CD14-positive monocyte (primary cell): Measurements from ENCODE around the gene SOS1. TPM values are rescaled to one million over a fixed set of nuclear protein-coding genes. Genes with fewer than 3 reads are reported as not detected.

Source experiments
- DNase-seq, 3 donors: peaks; one replicate each; pipeline ENCODE4 v3.0.0-alpha.2; 2011 to 2022
- H2AFZ ChIP-seq: 2 replicates; pipeline ENCODE4 v1.6.0; 2012; ENCODE audit warnings: mild to moderate bottlenecking, low read depth, low read length, inconsistent platforms; ENCODE audit not compliant: insufficient read depth, poor library complexity, severe bottlenecking
- H3K27ac ChIP-seq, 2 donors: 1 replicate in 1 of 2; 2 replicates in 1 of 2; pipeline ENCODE4 v1.5.1; 2012 to 2013; ENCODE audit warnings: low read length in 2 of 2, control low read depth in 1 of 2, inconsistent platforms in 1 of 2, low read depth in 1 of 2, mild to moderate bottlenecking in 1 of 2
- H3K27me3 ChIP-seq, 2 donors: one replicate each; pipeline versions ENCODE4 v1.6.0 to v1.6.1; 2011 to 2013; ENCODE audit warnings: low read length in 2 of 2; ENCODE audit not compliant: control insufficient read depth in 2 of 2, insufficient read depth in 2 of 2
- H3K36me3 ChIP-seq, 2 donors: replicated peaks in 1 of 2; 1 replicate in 1 of 2; 2 replicates in 1 of 2; pipeline versions ENCODE4 v1.5.1 to v1.6.1; 2012 to 2013; ENCODE audit warnings: low read length in 2 of 2, control low read depth in 1 of 2, inconsistent platforms in 1 of 2, mild to moderate bottlenecking in 1 of 2; ENCODE audit not compliant: insufficient read depth in 2 of 2, control insufficient read depth in 1 of 2
- H3K4me1 ChIP-seq, 2 donors: 1 replicate in 1 of 2; 2 replicates in 1 of 2; pipeline versions ENCODE4 v1.5.1 to v1.6.1; 2012 to 2013; ENCODE audit warnings: low read length in 2 of 2, control low read depth in 1 of 2, inconsistent platforms in 1 of 2, mild to moderate bottlenecking in 1 of 2, moderate library complexity in 1 of 2; ENCODE audit not compliant: insufficient read depth in 2 of 2, control insufficient read depth in 1 of 2
- H3K4me2 ChIP-seq: replicated peaks from 2 replicates; pipeline ENCODE3; 2012; ENCODE audit warnings: low read length, moderate library complexity, mild to moderate bottlenecking; ENCODE audit not compliant: poor library complexity, severe bottlenecking; ENCODE audit errors: extremely low read depth
- H3K4me3 ChIP-seq, 3 experiments: fragments of 200-600 bp in 1 of 3; sonication (generic) in 1 of 3; replicated peaks in 1 of 3; 1 replicate in 2 of 3; 2 replicates in 1 of 3; pipeline ENCODE4 v1.5.1; 2011 to 2013; ENCODE audit warnings: low read length in 3 of 3, mild to moderate bottlenecking in 3 of 3, control low read depth in 2 of 3, low read depth in 2 of 3, inconsistent platforms in 1 of 3, moderate library complexity in 1 of 3
- H3K79me2 ChIP-seq: 2 replicates; pipeline ENCODE4 v1.6.0; 2012; ENCODE audit warnings: mild to moderate bottlenecking, control low read depth, inconsistent platforms, low read length, moderate library complexity; ENCODE audit not compliant: insufficient read depth
- H3K9ac ChIP-seq: 2 replicates; pipeline ENCODE4 v1.6.0; 2017; ENCODE audit warnings: low read length, mild to moderate bottlenecking; ENCODE audit not compliant: insufficient read depth, poor library complexity, severe bottlenecking
- H3K9me3 ChIP-seq, 2 donors: replicated peaks in 1 of 2; 1 replicate in 1 of 2; 2 replicates in 1 of 2; pipeline versions ENCODE4 v1.5.1 to v1.6.1; 2012 to 2013; ENCODE audit warnings: low read length in 2 of 2, control low read depth in 1 of 2; ENCODE audit not compliant: control insufficient read depth in 1 of 2, insufficient read depth in 1 of 2
- H4K20me1 ChIP-seq: 2 replicates; pipeline ENCODE4 v1.6.0; 2012; ENCODE audit warnings: mild to moderate bottlenecking, low read length, control low read depth, moderate library complexity; ENCODE audit not compliant: insufficient read depth
- H3K27ac Mint-ChIP-seq, 7 donors: one replicate each; pipeline ENCODE4 v1.8.0; 2020; ENCODE audit warnings: mild to moderate bottlenecking in 7 of 7, mixed read lengths in 7 of 7, moderate library complexity in 6 of 7, inconsistent platforms in 2 of 7
- H3K27me3 Mint-ChIP-seq, 3 donors: one replicate each; pipeline ENCODE4 v1.8.0; 2021 to 2022; ENCODE audit warnings: low read depth in 3 of 3, mild to moderate bottlenecking in 3 of 3, mixed read lengths in 3 of 3, moderate library complexity in 3 of 3, inconsistent platforms in 1 of 3
- H3K36me3 Mint-ChIP-seq, 2 donors: one replicate each; pipeline ENCODE4 v1.8.0; 2020; ENCODE audit warnings: mixed read lengths in 2 of 2, inconsistent platforms in 1 of 2, mild to moderate bottlenecking in 1 of 2
- H3K4me1 Mint-ChIP-seq: one replicate; pipeline ENCODE4 v1.8.0; 2020; ENCODE audit warnings: mild to moderate bottlenecking, mixed read lengths
- H3K4me3 Mint-ChIP-seq, 2 donors: one replicate each; pipeline ENCODE4 v1.8.0; 2020; ENCODE audit warnings: mild to moderate bottlenecking in 2 of 2, mixed read lengths in 2 of 2, moderate library complexity in 1 of 2
- H3K9me3 Mint-ChIP-seq, 7 donors: one replicate each; pipeline ENCODE4 v1.8.0; 2020 to 2022; ENCODE audit warnings: mixed read lengths in 7 of 7, mild to moderate bottlenecking in 6 of 7, moderate library complexity in 6 of 7, inconsistent platforms in 2 of 7
- CTCF ChIP-seq: fragments of 200-600 bp; IDR thresholded peaks from one replicate; pipeline ENCODE4 v1.8.0; 2022; ENCODE audit warnings: antibody characterized with exemption, mild to moderate bottlenecking
- WGBS: methylation state at CpG from one replicate; pipeline ENCODE4 v1.1.5; 2013; ENCODE audit warnings: missing lambda C conversion rate; ENCODE audit not compliant: insufficient coverage; 5-methylcytosine and 5-hydroxymethylcytosine counted together
- intact Hi-C, 2 donors: fragments of 100-400 bp; cut with micrococcal nuclease; formaldehyde crosslinking; loops; one replicate each; pipeline versions ENCODE4 v1.15.0 to v1.15.1; 2023
- polyA plus RNA-seq, 3 donors: library from polyadenylated mRNA; depleted of rRNA in 1 of 3; unstranded in 2 of 3; stranded (reverse) in 1 of 3; fragments of 300-500 nt in 2 of 3; fragments of >200 nt in 1 of 3; fragmentation: Illumina TruSeq in 2 of 3; gene quantifications; 1 replicate in 2 of 3; 2 replicates in 1 of 3; pipeline ENCODE4 v1.2.3, GENCODE V29; 2012 to 2021

The SOS1 gene
- polyA plus RNA-seq, 3 donors, result 5.3 to 15.6 (median 7.7) TPM

GRCh38 chr2:39133215-39133851, 12.5 kb upstream of the SOS1 start:
- 61% methylated on average over 2 of the region's 3 CpGs for WGBS
- H3K9me3 ChIP-seq, result no peaks in the 10 kb centered on the region
- no peak for DNase-seq
- no peak for TF ChIP-seq CTCF
- no peak overlapping the region for H3K27ac ChIP-seq
- H4K20me1 ChIP-seq, result no peaks in the 10 kb centered on the region
- no peak overlapping the region for H3K4me2 ChIP-seq
- Mint-ChIP-seq H3K27ac (peak overlapping the region in 1 of 7 donors; percentile 33), H3K9me3 (no peaks in the 10 kb centered on the region), H3K4me1 (peaks cover 29% of the 10 kb centered on the region), H3K27me3 (peaks cover 0 to 1% (median 0%) of the 10 kb centered on the region in 3 donors), H3K4me3 (no peak overlapping the region), H3K36me3 (no peaks in the 10 kb centered on the region)
- H3K36me3 ChIP-seq, result no peaks in the 10 kb centered on the region
- intact Hi-C loops, result no loop called here
- H3K4me3 ChIP-seq, result no peak overlapping the region
- H3K9ac ChIP-seq, result no peak overlapping the region
- no peaks in the 10 kb centered on the region for H3K79me2 ChIP-seq
- no peak overlapping the region for H2AFZ ChIP-seq
- H3K27me3 ChIP-seq, result no peaks in the 10 kb centered on the region
- peaks cover 15 to 18% of the 10 kb centered on the region in 2 donors for H3K4me1 ChIP-seq

- peak overlapping the region; percentile 40 for H2AFZ ChIP-seq
- peak overlapping the region in 1 of 2 donors; percentile 39 for H3K4me3 Mint-ChIP-seq
- no peaks in the 10 kb centered on the region for H3K27me3 Mint-ChIP-seq
- peak overlapping the region; percentile 82 to 97 (median 94) for H3K27ac Mint-ChIP-seq
- no peak overlapping the region for H3K9ac ChIP-seq
- no peaks in the 10 kb centered on the region for H4K20me1 ChIP-seq
- no peaks in the 10 kb centered on the region for H3K27me3 ChIP-seq
- no peaks in the 10 kb centered on the region for H3K9me3 ChIP-seq
- no peak for TF ChIP-seq CTCF
- peaks cover 0 to 3% (median 0%) of the 10 kb centered on the region in 7 donors for H3K9me3 Mint-ChIP-seq
- peak; percentile 66 to 81 (median 74) for DNase-seq
- peak overlapping the region in 1 of 3 experiments; percentile 54 for H3K4me3 ChIP-seq
- peaks cover 48% of the 10 kb centered on the region for H3K4me1 Mint-ChIP-seq
- WGBS, result no CpG with 5 or more reads among the region's 1 CpG
- no peaks in the 10 kb centered on the region for H3K36me3 ChIP-seq
- peak overlapping the region; percentile 61 to 77 for H3K27ac ChIP-seq
- no peaks in the 10 kb centered on the region for H3K36me3 Mint-ChIP-seq
- peaks cover 38 to 48% of the 10 kb centered on the region in 2 donors for H3K4me1 ChIP-seq
- H3K4me2 ChIP-seq, result peak overlapping the region; percentile 53
- intact Hi-C loops, result loop anchor here in 1 of 2 donors (10.0 kb wide), 1 partner anchor 366 kb away; no protein-coding TSS in a partner anchor
- peaks cover 4% of the 10 kb centered on the region for H3K79me2 ChIP-seq
Observed at GRCh38 chr2:39128919-39129391, 8.1 kb upstream of the SOS1 start.
